GM15510 (cell line): ENCODE measurements around the gene PPP1R13L.

ENCODE experiments used
- POLR2A ChIP-seq: IDR thresholded peaks from 3 replicates; pipeline ENCODE4 v1.6.1; 2011; ENCODE audit warnings: borderline replicate concordance; ENCODE audit not compliant: insufficient read length; ENCODE audit errors: extremely low read depth

PPP1R13L gene

DNA sequence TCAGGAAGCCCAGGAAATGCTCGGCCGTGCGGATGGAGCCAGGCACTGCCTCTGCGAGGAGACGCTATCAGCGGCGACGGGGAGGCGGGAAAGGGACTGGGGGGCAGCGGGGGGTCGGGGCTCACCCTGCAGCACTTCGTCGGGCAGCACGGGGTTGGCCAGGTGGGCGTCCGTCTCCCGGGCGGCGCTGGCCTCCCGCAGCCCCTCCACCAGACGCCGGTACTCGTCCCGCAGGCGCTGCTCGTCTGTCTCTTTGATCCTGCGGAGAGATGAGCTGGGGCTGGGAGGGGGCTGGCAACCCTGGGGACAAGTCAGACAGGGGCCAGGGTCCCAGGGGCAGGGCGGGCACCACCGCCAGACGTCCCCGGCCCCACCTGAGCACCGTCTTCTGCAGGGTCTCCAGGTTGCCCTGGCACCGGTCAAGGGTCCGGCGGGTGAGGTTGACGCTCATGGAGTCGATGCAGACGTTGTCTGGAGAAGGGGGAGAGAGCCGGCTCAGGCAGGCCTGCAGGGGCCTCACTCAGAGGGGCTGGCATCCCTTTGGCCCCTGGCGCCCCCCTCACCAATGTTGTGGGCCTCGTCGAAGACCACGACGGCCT is 40.9 kb downstream of the PPP1R13L start:
- TF ChIP-seq POLR2A = no peak

DNA sequence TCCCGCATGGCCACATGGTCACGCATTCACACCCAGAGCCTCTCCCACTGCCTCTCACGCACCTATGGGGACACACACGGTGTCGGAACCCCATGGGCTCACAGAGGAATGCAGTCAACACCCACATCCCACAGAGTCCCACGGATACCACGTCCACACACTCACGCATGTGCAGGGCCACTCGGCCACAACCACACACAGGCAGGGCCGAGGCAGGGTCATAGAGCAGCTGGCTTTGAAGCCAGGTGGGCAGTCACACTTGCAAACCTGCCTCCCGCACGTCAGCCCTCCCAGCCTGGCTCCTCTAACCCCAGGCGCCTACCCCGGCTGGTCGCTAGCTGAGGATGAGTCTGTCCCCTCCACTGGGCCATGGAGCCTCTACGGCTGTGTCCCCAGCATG is 42.6 kb downstream of the PPP1R13L start:
- no peak for TF ChIP-seq POLR2A

GRCh38 chr19:45361608-45362007 is 43.3 kb downstream of the PPP1R13L start:
- TF ChIP-seq POLR2A = no peak

GRCh38 chr19:45358213-45358792 is 46.6 kb downstream of the PPP1R13L start:
- no peak for TF ChIP-seq POLR2A

DNA sequence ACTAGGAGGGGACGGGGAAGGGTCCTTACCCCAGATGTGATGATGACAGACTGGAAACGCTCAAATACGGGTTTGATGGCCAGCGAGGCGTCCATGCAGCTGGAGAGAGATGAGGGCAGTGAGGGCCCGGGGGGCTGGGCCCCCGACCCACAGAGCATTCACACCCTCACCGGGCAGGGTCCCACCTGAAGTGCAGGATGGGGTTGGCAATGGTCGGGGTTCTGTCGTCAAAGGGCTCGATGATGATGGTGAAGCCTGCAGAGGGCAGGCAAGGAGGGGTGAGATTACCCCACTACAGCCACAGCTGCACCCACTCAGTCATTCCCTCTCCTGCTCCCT is 47.5 kb downstream of the PPP1R13L start:
- no peak for TF ChIP-seq POLR2A

- TF ChIP-seq POLR2A = no peak
Measured at GRCh38 chr19:45356760-45357444, 48.0 kb downstream of the PPP1R13L start.

DNA sequence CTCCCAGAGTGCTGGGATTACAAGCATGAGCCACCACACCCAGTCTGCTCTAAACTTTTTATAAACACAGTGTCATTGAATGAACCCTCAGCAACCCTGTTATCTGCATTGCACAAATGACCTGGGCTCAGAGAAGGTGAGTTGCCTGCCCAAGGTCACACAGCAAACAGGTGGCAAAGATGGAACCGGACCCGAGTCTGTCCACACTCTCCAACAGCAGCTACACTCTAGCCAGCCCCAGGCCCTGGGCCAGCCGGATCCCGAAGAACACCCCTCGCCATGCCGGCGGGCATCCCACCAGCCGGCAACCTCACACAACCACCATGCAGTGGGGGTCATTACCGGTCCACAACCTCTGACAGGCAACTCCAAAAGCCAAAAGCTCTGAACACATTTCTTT is 49.0 kb downstream of the PPP1R13L start:
- no peak for TF ChIP-seq POLR2A

GRCh38 chr19:45355402-45355801 is 49.5 kb downstream of the PPP1R13L start:
- no peak for TF ChIP-seq POLR2A

DNA sequence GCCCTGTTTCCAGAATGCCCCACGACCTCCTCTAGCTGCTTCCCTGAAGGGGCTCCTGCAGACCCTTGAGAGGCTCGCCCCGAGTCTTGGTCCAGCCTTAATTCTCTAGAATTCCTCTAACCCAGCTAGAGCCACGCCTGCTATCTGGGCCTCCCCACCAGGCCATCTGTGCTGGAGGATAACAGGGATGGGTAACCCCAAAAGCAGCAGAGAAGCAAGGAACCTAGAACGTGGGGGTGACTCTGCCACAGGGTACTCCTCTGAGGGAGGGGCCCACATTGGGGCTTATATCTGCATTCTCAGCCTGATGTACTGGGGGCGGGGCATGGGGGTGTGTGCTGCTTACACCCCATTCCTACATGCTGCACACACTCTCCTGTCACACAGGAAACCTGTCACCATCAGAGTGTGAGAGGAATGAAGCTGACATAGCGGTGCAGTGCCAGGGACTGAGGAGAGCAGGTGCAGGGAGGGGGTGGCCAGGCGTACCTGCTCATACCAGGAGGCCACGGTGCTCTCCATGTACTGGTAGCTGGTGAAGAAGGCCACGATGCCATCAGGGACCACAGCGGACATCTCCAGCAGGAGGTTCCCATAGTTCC is 50.5 kb downstream of the PPP1R13L start:
- no peak for TF ChIP-seq POLR2A

DNA sequence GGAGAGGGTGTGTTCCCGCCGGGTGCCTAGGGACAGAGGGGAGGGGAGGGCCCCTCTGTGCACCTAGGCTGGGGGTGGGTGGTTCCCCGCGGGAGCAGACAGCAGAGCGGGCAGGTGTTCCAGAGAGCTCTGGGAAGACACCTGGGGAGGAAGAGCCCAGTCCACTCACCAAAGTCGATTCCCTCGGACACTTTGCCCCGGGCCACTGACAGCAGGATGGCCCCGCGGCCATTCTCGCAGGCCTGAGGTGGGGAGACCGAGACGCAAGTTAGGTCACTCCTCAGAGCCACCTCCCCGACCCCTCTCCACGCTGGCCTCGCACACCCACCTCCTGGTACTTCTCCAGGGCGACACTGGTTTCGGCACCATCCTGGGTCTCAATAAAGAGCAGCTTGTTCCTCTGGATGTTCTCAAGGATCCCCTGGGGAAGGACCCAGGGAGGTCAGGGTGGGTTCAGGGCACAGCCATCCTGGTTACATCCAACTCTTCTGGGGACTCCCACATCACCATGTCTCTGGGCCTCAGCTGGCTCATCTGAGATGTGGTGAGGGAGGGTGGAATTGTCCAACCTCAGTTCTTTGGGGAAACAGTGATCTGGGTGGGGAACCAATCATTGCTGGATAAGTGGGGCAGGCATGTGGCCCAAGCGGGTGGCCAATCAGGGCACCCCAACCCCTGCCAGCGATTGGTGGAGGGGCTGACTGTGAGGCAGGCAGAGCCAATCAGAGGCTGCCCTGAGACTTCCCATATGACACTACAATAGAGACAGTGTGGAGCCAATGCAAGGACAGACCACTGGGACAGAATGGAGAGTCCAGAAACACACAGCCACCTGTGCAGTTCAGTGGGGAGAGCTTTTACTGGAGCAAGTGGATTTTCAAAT is 51.7 kb downstream of the PPP1R13L start:
- TF ChIP-seq POLR2A = no peak

DNA sequence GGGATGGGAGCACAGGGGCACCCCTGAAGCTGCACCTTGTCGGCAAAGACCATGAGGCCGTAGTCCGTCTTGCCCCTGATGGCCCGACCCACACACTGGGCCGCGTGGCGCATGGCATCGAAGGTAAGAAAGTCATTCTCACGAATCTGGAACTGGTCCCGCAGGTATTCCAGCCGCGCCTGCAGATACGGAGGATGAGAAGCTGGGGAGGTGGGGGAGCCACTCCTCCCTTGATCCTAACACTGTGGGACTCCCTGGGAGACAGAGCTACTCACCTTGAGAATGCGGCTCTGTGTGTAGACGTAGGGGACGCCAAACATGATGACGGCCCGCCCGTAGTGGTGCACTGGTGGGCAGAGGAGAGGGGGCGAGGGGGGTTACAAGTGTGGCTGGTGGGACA is 52.4 kb downstream of the PPP1R13L start:
- TF ChIP-seq POLR2A = no peak

DNA sequence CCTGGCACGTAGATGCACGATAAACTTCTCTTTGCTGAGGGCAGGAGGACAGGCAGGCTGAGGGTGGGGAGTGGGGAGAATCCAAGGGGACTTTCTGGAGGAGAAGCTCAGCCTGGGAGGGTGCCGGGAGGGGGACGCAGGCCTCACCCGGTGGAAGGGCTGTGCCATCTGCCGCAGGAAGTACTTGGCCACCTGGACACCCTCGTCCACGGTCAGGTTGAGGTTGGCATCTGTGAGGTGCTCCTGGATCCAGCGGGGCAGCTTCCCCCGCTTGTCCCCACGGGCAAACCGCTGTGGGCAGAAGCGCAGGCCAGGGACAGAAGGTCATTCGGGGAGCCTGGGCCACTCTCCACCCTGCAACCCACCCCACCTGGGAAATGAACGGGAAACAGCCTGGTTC is 52.8 kb downstream of the PPP1R13L start:
- no peak for TF ChIP-seq POLR2A

GRCh38 chr19:45351401-45351952 is 53.4 kb downstream of the PPP1R13L start:
- no peak for TF ChIP-seq POLR2A

DNA sequence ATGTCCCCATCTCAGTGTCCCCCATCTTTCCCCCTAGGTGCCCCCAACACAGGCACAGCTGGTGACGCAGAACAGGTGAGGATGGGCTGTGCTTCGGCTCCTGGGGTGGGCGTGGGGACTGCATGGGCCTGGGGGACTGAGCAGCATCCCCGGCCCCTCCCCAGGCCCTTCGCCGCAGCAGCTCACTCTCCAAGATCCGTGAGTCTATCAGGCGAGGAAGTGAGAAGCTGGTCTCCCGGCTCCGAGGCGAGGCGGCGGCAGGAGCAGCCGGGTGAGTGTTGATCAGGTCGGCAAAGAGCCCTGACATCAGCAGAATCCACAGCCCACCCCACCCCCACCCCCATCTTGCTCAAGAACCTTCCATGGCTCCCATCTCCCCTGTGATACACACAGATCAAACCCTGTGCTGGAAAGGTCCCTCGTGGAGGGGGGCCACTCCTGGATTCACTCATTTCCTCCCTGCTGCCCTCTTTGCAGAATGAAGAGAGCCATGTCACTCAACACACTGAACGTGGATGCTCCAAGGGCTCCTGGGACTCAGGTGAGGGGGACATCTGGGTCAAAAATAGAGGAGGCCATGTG is 54.3 kb downstream of the PPP1R13L start:
- TF ChIP-seq POLR2A = no peak
